Embryonic facial prominence (tissue), 1 donor: ENCODE measurements around the gene CPEB2.

Experiments used
- DNase-seq: peaks from one replicate; pipeline ENCODE4 v3.0.0-alpha.2; 2016; ENCODE audit errors: extremely low spot score

Gene CPEB2

GRCh38 chr4:15117270-15117946 is 115.1 kb downstream of the CPEB2 start:
- no peak for DNase-seq

DNA sequence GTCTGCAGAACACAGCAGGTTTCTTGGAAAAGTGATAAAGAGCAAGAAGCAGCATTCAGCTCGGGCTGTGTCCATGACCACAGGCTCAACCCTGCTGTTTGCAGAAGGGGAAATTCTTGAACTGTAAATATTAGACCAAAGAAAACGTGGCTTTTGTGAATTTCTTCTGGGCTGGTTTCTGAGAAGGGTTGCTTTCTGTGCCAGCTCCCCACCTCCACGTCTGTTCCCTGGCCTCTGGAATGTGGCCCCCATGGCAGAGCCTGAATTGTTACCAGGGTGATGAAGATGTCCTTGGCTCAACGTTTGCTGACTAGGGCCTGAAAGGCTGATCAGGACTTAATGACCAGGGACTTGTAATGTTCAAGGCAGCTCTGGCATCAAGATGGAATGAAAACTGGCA is 116.0 kb downstream of the CPEB2 start:
- no peak for DNase-seq
